NCI-H1092 treated with DMSO at 0.1 percent for 48 hours (cell line): ENCODE results near the gene SPATA16.
"Not testable (repeated sequence)": the region's sequence is repeated elsewhere in the genome, so short reads cannot be mapped to it uniquely, and the experiment has no call there.

Experiments
- DNase-seq: peaks from one replicate; lab custom pipeline; 2025; lab: John Stamatoyannopoulos, UW

The SPATA16 gene

DNA sequence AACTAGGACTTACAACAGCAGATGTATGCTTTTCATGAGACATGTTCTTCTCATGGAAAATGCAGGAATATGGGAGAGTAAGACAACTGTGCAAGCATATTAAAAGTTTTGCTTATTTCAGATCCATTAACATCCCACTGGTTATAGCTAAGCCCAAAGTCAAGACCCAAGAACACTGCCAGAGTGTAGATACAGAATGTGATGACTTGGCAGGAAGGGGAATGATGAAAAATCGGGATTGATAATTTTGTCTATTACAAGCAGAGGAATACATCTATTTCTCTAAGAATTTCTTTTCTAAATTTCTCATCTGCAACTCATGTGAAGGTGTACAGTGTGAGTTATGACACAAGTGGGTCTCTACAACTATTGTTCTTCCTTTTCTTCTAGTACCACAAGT lies 76.4 kb downstream of the SPATA16 start:
- no peak for DNase-seq

- no peak for DNase-seq
These were observed 82.8 kb downstream of the SPATA16 start for GRCh38 chr3:173058229-173058628.

GRCh38 chr3:173055228-173055933 lies 85.7 kb downstream of the SPATA16 start:
- DNase-seq: no peak

- no peak for DNase-seq
These were observed 91.7 kb downstream of the SPATA16 start for GRCh38 chr3:173049360-173049759.

- DNase-seq: no peak
These were observed 95.2 kb downstream of the SPATA16 start for GRCh38 chr3:173045770-173046382.

DNA sequence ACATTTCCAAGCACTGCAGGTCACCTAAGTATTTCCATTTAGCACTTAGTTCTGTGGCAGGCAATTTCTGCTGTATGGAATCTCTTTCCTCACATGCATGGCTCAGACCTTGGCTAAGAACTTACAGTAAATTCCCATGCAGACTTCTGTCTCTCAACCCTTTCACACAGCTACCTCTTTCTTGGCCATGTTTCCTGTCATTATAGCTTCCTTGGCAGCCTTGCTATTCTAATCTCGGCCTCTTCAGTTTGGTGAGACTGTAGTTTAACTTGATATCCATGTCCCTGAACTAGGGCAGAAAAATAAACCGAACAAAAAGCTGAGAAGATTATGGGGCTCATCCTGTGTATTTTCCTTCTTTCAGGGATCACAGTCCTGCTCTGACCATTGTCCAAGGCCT lies 96.0 kb downstream of the SPATA16 start:
- DNase-seq: no peak

DNA sequence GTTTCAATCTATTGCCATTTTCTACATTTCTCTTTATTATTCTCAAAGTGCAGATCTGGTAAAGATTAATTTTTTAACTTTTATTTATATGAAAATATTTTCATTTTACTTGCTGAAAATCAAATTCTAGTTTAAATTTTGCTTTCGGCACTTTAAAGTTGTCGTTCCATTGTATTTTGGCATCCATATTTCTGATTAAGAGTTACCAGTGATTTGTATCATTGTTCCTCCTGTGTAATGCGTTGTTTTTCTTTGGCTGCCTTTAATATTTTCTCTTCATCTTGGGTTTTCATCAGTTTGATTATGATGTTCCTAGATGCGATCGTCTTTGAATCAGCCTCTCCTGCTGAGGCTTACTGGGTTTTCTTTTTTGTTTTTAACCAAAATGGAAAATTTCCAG lies 97.3 kb downstream of the SPATA16 start:
- no peak for DNase-seq

DNA sequence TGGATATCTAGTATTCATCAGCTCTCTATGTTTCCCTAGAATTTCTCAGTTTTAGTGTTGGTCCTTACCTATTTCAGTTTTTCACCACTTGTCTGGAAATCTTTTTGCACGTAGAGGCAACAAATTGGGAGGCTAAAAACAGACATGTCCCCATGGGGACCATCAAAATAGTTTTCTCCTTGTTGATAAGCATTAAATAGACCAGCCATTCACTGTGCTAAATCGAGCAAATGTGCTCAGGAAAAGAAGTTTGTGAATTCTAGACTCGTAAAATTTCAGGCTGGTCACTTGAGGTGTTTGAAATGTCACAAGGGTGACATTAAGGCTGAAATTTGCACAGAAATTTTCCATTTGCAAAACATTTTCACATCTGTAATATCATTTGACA lies 102.6 kb downstream of the SPATA16 start:
- DNase-seq: no peak

DNA sequence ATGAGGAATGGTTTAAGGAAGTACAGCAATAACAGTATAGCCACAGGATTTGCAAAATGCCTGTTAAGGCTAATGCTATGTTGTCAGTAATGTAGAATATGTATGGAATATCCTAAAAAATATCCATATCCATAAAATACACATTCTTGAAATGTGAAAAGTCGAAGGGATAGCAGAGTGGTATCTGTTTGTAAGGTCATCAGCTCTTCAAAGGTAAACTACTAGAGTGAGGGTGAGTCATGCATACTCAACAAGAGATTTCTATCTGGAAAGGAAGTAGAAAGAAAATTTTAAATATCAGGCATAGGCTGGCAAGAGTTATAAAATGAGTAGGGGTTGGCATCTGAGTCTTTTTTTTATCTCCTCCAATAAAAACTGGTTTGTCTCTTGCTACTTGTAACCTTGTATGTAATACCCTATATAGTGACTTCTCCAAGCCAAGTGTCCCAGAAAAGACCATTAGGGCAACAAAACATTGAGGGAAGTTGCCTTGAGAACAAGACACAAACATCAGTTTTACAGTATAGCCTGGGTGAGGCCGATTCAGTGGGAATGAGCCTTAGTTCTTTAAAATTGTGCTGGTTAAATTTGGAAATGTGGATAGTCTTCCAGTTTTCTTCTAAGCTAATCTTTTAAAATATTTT lies 103.1 kb downstream of the SPATA16 start:
- no peak for DNase-seq

DNA sequence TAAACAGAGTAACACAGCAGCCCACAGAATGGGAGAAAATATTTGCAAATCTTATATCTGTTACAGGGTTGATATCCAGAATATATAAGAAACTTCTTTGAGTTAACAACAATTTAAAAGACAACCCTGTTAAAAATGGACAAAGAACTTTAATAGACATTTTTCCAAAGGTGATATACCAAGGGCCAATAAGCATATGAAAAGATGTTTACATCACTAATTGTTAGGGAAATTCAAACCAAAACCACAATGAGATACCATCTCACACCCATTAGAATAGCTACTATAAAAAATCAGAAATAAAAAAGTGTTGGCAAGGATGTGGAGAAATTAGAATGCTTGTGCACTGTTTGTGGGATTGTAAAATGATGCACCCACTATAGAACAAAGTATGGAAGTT lies 110.8 kb downstream of the SPATA16 start:
- DNase-seq: no peak

DNA sequence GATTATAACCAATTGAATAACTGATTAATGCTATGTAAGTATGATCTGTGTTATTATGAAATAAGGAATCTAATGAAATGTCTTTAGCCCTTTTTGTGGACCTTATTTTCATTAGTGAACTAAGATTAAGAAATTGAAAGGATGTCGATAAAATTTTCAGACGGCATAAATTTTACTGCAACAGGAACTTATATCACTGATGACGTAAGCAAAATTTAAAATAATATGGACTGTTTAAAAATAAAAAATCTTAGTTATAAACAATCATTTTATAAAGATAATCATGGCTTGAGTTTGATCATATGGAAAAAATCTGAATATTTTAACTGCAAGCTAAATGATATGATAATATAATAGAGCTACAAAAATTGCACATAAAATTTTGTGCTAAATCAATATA lies 112.7 kb downstream of the SPATA16 start:
- DNase-seq: no peak

DNA sequence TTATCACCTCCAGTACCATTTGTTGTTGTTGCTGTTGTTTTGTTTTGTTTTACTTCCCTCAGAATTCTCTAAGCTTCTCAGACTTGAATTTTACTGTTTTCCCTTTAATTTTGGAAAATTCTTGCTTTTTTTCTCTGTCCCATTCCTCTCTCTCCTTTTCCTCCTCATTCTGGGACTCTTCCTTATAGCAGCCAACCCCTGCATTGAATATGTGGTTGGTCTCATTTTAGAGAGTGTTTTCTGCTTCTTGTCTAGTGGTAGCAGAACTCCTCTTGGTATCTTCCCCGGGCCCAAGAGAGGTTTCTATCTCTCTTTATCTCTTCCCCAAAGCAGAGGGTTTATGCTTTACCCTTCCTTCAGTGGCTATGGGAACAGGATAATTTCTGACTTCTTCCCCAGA lies 113.6 kb downstream of the SPATA16 start:
- DNase-seq: no peak

DNA sequence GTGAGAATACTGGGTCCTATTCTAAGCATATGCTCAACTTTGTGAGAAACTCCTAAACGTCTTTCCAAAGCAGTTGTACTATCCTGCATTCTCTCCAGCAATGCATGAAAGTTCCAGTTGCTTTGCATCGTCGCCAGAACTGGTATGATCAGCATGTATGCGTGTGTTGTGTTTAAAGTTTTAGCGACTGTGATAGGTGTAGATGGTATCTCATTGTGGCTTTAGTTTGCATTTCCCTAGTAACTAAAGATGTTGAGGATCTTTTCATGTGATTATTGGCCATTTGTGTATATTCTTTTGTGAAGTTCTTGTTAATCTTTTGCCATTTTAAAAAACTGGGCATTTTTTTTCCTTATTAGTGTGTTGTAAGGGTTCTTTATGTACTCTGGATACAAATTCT lies 115.1 kb downstream of the SPATA16 start:
- no peak for DNase-seq

- no peak for DNase-seq
These were observed 119.4 kb downstream of the SPATA16 start for GRCh38 chr3:173021547-173022185.

DNA sequence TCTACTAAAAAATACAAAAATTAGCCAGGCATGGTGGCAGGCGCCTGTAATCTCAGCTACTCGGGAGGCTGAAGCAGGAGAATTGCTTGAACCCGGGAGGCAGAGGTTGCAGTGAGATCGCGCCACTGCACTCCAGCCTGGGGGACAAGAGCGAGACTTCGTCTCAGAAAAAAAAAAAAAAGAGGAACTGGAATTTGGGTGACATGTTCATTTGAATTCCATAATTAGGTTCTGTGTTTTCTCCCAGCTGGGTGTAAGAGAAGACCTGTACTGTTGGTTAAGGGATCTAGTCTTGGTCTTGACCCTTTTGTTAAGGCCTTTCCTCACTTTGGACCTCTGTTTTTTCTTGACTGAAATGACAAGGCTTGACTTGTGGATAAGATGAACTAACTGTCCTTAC lies 120.9 kb downstream of the SPATA16 start:
- not testable (repeated sequence) for DNase-seq

DNA sequence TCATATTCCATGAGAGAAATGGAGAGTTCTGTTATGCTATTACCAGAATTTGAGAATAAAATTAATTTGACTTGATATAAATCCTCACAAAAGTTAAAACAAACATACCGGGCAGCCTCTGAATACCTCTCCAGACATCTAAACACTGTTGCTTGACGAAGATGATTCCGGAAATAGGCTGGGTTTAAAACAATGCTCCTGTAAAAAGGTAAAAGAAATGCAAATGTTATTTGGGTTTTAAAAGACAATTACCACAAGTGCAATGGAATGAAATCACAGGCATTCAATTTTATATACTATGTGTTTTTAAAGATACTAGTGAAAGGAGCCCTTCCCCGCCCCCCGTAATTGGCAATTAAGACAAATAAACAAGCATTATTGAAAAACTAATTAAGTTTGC lies 121.7 kb downstream of the SPATA16 start:
- DNase-seq: no peak

- DNase-seq: no peak
These were observed 122.3 kb downstream of the SPATA16 start for GRCh38 chr3:173018758-173019157.

DNA sequence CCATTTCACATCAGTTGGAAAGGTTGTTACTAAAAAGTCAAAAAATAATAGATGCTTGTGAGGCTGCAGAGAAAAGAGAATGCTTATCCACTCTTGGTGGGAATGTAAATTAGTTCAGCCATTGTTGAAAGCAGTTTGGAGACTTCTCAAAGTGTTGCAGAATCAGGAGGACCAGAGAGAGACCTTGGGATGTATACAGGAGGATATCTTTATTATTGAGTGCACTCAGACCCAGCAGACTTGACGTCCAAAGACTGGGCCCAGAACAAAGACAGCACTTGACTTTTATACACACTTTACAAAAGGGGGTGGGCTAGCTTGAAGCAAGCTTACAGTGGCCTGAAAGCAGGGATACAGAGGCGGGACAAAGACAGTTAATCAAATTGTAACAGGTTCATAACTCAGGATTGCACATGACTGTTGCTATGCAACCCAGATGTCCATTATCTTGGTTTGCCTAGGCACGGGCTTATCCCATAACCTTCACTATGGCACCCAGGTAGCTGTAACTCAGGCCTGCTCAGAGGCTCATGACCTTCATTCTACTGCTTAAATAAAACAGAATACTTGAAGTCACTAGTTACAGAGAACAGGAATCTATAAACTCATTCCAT lies 127.7 kb downstream of the SPATA16 start:
- no peak for DNase-seq

GRCh38 chr3:173009410-173009809 lies 131.6 kb downstream of the SPATA16 start:
- DNase-seq: no peak

- DNase-seq: no peak
These were observed 132.1 kb downstream of the SPATA16 start for GRCh38 chr3:173008978-173009377.

DNA sequence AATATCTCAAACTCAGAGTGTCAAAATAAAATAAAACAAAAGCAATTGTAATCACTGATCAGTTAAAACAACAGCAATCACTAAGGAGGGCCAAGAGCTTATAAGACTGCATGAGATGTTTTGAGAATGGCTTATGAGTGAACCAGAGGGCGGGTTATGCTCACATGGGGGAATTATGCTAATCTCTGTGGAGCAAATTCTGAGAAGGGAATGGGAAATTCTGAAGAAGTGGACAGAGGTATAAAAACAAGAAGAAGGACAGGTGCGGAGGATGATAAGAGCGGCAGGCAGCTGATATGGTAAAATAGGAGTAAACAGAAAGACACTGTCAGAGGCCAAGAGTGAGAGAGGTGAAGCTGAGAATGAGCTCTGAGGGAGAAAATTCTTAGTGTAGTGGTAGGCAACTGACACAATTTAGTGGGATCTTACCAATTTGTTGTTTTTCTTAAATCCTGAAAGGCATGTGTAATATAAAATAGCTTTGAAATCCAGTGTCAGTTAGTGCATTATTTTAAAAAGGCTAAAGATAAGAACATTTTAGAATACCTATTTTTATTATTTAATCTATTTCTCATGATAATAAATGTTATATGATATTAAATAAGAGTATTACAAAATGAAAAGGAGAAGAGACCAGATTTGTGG lies 133.8 kb downstream of the SPATA16 start:
- DNase-seq: no peak

DNA sequence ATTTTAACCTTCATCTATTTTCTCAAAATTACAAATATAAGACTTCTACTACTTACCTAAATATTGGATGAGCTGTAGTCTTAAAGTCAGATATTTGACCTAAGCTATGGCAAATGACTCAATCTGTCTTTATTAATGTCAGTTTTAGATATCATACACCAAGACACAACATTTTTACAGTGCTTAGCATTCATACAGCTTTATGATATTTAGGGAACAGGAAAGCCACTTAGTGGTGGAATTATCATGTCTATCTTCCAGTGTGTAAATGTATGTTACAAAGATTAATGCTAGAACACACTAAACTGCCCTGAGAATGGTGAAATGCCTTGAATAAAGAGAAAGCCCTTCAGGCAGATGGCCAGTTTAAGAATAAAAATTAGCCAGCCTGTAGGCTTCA lies 135.0 kb downstream of the SPATA16 start:
- DNase-seq: no peak
